DMS153 treated with DMSO at 0.1 percent for 48 hours (cell line): ENCODE data around the gene BTF3L4.
"Not testable (repeated sequence)": the region's sequence is repeated elsewhere in the genome, so short reads cannot be mapped to it uniquely, and the experiment has no call there.

Experiments used
- DNase-seq: peaks from one replicate; lab custom pipeline; 2025; ENCODE audit not compliant: unreplicated experiment; lab: John Stamatoyannopoulos, UW

BTF3L4 gene

DNA sequence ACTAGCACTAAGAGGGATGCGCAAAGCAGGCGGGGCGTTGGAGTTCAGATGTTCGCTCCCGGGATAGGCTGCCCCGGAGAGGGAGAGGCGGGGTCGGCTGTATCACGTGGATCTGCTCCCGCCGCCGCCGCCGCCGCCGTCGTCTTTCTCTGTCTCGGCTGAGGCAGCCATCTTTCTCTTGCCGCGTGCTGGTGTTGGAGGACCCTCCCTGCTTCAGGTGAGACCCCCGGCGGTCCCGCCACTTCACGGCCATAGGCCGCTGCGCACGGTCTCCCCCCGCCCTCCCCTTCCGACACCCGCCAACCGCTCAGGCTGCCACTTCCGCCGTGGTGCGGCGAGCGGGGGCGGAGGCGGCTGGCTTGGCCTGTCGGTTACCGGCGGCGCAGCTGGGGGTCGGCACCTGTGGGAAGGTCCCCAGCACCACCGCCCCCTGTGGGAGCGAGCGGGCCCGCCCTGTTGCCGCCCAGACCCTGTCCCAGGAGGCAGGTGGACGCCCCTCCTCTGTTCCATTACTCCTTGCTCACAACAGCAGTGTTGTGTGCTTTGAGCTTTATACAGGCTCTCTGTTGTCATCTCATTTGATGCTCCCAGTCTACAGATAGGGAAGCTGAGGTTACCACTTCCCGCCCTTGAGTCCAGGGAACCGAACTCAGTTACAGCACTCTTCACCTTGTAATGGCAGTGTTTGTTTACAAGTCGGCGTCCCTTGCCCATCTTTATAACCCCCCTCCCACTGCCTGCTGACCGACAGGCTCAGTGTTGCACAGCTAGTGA, at the start of gene BTF3L4:
TSS of gene BTF3L4 (plus strand) at position 133 of the 774 bp plus-strand sequence. CDS start 3,553 bp downstream, outside the sequence.
- peak; percentile 95 for DNase-seq

DNA sequence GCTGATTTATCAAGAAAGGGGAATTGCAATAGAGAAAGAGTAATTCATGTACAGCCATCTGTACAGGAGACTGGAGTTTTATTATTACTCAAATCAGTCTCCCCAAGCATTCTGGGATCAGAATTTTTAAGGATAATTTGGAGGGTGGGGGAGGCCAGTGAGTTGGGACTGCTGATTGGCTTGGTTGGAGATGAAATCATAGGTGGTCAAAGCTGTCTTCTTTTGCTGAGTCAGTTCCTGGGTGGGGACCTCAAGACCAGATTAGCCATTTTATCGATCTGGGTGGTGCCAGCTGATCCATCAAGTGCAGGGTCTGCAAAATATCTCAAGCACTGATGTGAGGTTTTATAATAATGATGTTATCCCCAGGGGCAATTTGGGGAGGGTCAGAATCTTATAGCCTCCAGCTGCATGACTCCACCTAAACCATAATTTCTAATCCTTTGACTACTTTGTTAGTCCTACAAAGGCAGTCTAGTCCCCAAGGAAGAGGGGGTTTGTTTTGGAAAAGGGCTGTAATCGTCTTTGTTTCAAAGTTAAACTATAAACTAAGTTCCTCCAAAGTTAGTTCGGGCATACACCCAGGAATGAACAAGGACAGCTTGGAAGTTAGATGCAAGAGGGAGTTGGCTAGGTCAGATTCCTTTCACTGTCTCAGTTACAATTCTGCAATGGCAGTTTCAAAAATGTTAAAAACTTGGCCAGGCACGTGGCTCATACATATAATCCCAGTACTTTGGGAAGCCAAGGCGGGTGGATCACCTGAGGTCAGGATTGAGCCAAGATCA, 48.7 kb upstream of the BTF3L4 start:
- DNase-seq, result no peak

DNA sequence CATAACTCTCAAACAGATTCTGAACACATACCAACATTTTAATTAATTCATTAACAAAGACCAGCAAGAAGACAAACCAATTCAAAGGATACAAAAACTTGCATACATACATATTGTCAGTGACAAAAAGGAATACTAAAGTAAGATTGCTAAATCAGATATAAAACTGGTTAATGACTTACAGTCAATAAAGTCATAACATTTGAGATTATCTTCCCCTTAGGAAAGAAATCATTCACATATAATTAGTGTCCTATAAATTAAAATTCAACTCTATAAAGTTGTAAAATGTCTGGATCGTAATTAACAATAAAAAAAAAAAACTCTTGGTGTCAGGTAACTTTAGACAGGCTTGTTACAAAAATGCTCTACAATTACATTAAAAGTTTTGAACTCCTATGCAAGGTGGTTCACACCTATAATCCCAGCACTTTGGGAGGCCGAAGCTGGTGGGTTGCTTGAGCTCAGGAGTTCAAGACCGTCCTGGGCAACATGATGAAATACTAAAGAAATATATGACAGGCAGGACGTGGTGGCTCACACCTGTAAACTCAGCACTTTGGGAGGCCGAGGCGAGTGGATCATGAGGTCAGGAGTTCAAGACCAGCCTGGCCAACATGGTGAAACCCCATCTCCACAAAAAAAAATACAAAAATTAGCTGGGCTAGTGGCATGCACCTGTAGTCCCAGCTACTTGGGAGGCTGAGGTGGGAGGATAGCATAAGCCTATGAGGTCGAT, 47.9 kb upstream of the BTF3L4 start:
- DNase-seq, result no peak

DNA sequence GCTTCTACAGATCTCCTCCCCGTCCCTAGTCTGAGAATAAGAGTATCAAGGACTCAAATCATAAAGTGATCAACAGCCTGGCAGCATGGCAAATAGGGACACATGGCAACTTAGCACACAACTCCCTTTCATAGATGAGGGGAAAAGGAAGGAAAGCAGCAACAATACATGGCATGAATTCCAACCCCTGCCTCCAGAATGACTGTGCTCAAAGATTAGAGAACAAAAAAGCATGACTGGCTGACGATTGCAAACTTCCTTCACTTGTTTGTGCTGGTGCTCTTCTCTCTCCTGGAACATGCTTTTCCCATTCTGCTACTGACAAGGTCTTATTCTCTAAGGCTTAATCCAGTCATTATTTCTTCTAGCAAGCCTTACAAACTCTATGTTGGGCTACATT, 34.0 kb upstream of the BTF3L4 start:
- no peak for DNase-seq

DNA sequence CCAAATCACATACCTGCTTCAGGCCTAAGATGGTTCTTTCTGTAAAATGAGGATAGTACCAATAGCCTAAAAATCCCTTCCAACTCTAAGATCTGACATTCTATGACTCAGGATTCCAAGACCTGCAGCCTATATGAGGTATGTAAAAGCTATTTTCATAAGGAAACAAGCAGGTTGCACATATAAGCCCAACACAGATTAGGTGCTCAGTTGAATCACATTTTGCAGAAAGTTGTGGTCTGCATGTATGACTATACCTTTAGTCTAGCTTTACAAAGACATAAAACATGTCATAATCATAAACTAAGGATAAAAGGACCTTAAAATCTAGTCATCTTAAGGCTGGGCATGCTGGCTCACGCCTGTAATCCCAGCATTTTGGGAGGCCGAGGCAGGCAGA, 29.8 kb upstream of the BTF3L4 start:
- no peak for DNase-seq

DNA sequence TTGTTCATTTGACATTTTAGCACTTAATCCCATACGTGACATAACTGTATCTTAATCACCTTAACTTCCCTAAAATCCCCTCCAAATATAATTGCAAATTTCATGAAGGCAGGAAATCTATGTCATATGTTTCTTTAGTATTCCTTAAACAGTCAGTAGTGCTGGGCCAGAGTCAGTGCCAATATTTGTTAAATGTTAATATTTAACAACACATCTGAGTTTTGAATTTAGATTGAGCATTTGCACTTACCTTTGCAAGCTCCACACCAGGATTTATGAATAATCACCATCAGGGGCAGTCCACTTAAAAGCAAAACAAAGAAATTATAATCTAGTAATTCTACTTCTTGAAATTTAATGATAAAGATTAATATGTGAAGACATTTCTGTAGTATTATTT, 27.8 kb upstream of the BTF3L4 start:
- no peak for DNase-seq

DNA sequence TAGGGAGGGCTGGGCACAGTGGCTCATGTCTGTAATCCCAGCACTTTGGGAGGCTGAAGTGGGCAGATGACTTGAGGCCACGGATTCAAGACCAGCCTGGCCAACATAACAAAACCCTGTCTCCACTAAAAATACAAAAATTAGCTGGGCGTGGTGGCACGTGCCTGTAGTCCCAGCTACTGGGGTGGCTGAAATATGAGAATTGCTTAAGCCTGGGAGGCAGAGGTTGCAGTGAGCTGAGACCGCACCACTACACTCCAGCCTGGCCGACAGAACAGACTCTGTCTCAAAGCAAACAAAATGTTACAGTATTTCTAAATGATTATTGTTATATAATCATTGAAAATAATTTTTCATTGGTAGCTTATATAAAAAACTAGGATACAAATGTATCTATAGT, 27.3 kb upstream of the BTF3L4 start:
- DNase-seq, result not testable (repeated sequence)

DNA sequence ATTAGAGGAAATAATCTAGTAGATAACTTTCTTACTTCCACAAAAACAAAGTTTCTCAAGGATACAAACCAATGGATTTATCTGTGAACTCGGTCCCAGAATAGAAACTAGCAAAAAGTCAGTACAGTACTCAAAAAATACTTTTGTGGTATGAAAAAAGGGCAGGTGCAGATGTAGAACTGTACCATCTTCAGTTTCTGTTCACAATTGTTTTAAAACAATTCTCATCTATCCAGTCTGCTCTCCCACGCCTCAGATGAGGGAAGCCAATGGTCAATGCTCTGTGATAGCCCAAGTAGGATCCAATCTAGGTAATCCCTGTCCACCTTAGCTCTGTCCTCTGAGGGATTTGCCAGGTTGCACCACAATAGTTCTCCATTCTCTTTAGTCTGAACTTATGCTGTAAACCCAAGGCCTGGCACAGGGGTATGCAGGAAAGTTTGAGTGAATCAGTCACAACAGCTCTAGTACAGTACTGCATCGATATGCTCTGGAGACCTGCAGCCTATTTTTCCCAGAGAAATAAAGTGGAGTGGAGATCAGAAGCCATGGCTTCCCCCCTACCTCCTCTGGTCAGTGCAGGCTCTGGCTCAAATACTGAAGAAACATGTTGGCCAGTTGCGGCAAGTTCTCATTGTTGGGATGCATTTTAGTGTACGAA, 23.8 kb upstream of the BTF3L4 start:
- no peak for DNase-seq

DNA sequence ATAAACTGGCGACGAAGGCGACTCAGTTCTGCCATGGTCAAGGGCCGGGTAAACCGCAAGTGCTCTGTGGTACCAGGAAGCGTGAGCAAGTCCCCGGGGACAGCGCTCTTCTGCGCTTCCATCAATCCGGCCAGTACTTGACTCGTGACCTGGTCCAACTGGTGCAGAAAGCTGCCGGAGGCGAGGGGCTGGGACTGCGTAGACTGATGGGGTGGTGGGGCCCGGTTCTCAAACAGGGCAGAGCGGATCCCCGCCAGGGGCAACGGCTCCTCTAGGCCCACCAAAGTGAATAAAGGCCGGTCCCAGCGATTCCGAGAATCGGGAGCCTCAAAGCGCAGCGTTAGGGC, 23.3 kb upstream of the BTF3L4 start:
- peak; percentile 10 for DNase-seq

DNA sequence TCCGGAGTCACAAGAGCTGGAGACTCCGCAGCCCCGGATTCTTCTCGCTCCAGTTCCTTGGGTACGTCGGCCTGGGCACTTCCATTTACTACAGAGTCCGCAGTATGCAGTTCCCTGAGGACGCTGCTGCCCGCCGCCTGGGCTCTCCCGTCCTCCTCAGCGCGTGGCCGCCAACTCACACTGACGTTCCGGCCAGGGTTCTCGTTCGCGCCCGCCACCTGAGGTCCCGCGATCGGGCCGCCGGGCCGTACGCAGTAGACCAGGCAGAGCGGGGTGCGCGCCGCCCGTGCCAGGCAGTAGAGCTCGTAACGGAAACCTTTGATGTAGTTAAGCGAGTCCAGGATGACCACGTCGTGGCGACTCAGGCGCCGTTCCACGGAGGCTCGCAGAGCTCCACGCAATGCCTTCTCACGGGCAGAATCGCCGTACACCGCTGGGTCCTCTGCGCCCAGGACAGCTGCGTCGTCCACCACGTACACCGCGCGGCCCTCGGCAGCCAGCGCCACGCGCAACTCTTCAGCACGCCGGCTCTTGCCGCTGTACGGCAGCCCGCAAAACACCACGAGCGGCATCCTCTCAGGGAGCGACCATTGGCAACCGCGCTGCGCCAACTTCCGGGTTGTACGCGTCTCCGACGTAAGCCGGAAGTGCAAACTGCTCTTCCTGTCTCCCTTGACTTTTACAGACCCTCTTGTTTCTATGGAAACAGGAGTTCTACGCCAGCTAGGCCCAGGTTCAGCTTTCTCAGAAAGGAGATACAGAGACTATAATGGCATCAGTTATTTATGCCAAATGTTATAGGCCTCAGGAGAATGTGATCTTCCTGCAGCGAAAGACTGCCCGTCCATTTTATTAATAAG, 22.7 kb upstream of the BTF3L4 start, which contains the start of gene KTI12:
TSS of gene KTI12 (minus strand) at position 621 of the 860 bp plus-strand sequence. CDS start at position 572, 49 bp downstream.
- peak; percentile 66 for DNase-seq

DNA sequence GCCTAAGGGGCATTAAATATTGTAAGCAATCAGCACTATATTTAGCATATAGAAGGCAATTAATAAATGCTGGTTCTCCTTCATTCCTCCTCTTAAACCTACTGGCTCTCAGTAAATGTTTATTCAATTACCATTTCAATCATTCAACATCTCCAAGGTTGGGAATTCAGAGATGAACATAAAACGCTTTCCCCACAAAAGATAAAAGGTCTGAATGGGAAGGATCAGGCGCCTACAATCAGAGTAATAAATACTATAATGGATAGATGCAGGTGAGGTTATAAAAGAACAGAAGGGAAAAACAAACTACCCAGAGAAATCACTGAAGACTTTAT, 22.1 kb upstream of the BTF3L4 start:
- DNase-seq, result no peak

DNA sequence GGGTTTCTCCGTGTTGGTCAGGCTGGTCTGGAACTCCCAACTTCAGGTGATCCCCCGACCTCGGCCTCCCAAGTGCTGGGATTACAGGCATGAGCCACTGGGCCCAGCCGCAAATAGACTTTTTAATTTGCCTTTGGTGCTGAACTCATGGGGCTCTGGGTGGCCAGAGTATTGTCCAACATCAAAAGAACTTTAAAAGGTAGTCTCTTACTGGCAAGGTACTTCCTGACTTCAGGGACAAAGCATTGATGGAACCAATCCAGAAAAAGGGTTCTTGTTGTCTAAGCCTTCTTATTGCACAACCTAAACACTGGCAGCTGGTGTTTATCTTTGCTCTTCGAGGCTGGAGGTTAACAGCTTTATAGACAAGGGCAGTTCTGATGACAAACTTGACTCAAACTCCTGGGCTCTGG, 18.7 kb upstream of the BTF3L4 start:
- DNase-seq, result no peak

DNA sequence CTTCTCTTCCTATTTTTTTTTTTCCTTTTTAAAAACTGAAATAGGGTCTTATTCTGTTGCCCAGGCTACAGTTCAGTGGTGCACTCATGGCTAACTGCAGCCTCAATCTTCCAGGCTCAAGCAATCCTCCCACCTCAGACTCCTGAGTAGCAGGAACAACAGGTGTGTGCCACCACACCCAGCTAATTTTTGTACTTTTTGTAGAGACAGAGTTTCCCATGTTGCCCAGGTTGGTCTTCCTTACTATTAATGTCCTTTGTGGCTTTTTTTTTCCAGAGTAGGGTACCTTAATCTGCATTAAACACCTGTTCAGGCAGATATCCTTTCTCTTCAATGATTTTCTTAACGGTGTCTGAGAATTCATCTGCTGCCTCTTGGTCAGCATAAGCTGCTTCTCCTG, 18.2 kb upstream of the BTF3L4 start:
- DNase-seq, result no peak

DNA sequence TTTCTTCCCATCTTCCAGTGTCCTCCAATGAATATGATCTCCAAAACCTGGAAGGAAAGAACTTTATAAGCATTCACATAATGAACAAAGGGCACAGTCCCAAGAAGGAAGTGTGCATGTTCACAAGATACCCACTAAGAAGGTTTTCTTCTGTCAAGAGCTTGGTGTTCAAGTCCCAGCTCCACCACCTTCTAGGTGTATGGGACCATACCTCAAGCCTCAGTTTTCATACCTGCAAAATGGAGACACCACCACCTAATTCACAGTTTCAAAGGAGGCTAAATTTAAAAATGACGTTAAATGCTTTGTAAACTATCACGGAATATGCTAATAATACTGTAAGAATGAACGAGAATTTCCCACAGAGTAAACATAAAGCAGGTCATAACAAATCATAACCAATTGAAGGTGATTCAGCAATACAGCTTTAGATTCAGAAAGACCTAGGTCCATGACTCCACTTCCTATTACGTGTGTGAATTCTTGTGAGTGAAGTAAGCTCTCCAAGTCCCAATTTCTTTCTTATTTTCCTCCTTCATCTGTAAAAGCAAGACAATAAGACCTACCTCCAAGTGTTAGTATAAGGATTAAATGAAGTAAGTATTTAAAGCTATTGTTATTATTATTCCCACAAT, 14.4 kb upstream of the BTF3L4 start:
- DNase-seq, result no peak

DNA sequence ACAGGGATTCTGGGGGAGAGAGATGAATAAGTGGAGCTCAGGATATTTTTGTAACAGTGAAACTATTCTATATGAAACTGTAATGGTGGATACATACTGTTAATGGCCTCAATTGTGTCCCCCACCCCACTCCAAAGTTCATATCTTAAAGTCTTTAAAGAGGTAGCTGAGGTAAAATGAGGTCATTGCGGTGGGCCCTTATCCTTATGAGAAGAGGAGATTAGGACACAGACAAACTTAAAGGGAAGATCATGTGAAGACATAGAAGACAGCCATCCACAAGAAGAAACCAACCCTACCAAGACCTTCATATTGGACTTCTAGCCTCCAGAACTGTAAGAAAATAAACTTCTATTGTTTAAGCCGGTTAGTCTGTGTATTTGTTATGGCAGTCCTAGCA, 10.9 kb upstream of the BTF3L4 start:
- DNase-seq, result no peak

DNA sequence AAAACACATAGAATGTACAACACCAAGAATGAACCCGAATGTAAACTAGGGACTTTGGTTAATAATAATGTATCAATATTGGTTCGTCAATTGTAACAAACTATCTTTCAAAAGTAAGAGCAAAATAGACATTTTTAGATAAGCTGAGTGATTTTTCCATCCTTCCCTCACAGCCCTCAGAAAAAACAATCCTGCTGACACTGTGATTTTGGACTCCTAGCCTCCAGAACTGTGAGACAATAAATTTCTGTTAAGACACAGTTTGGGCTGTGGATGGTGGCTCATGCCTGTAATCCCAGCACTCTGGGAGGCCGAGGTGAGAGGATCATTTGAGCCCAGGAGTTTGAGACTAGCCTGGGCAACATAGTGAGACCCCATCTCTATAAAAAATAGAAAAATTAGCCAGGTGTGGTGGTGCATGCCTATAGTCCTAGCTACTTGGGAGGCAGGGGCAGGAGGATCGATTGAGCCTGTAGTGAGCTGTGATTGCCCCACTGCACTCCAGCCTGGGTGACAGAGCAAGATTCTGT, 10.4 kb upstream of the BTF3L4 start:
- not testable (repeated sequence) for DNase-seq

DNA sequence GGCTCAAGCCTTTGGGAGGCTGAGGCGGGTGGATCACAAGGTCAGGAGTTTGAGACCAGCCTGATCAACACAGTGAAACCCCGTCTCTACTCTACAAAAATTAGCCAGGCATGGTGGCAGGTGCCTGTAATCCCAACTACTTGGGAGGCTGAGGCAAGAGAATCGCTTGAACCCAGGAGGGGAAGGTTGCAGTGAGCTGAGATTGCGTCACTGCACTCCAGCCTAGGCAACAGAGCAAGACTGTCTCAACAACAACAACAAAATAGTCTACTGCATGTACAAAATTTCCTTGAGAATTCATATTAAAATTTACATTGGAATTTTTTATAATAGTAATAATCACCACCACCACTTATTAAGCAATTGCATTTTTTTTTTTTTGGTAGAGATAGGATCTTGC, 6.8 kb upstream of the BTF3L4 start:
- DNase-seq, result not testable (repeated sequence)

DNA sequence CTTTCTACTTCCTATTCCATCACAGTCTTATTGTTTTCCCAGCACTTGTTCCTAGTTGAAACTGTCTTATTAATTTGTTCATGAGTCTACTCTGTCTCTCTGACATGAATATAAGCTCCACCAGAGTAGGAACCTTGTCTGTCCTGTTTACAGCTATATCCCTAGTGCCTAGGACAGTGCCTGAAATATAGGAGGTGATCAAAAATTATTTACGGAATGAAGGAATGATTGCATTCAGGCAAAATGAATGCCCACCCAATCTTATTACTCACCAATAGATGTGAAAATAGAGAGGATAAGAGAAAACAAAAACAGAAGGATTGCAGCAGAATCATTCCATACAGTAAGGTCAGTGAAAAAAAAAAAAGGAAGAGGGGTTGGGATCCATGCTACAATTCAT, 2.2 kb upstream of the BTF3L4 start:
- DNase-seq, result no peak

DNA sequence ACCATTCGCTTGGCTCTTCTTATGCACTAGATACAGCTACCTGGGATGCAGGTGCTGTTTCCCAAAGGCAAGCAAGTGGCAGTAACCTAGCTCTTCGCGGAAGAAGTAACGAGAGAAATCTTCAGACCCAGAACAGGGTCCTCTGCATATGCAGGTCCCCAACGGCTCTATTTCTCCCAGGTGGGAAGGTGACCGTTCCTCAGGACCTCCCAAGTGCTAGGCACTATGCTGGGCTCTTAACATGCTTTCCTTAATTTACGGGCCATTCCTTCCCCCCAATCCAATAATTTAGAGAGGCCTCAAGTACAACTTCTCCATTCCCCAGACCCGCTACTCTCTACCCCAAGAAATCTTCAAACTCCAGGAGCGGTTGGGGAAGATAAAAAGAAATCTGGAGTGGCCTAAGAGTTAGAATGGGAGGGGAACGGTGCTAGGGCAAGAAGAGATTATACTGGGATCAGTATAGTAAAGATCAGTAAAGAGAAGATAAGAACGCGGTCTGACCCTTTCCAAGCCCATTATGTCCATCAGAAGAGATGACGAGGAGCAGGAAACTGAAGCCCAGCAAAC, 1.5 kb upstream of the BTF3L4 start:
- DNase-seq, result no peak
